ENCODE measurements around the gene VPS51. TPM values are rescaled to one million over a fixed set of nuclear protein-coding genes. Genes with fewer than 3 reads are reported as not detected.

VPS51 gene
- total RNA-seq, 2 experiments from 2014 or later = 119 to 214 TPM

DNA sequence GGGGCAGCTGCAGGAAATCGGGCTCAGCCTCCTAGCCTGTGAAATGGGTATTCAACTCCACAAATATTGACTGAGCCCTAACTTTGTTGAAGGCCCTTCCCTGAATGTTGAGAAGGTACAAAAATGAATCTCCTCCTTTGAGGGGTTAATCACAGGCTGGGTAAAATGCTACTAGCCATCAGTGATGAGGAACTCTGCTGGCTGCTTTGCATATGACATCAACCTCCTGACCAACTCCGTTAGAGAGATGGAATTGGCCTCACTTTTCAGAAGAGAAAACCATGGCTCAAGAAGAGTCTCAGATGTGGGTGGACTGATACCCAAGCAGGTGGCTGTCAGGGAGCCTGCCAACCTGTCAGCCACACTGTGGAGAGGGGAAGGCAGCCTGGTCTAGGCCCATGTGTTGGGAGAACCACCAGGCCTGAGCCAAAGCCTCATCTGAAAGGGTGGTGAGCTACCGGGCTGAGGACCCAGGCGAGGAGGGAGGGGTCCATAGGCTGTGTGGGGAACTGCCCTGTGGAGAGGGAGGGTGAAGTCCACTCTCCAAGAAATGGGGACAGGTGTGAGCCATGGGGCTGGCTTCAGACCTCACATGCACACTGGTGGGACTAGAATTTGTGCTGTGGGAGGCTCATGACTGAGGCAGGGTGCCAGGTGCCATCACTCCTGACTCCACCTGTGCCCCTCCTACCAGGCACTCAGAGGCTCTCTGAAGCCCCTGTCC, 23.9 kb upstream of the VPS51 start:
- ChIA-PET CTCF (ENCODE audit: unreplicated experiment) (no interaction called here), POLR2A (interaction anchor here (1.5 kb wide), 1 partner anchor 11 kb away, joined by 4 read pairs; the partner anchor contains the start of genes CDCA5 and ZFPL1)
- H3K4me1 ChIP-seq (ENCODE audit: insufficient read depth, low read length, poor library complexity, severe bottlenecking) = peaks cover 19% of the 10 kb centered on the region

DNA sequence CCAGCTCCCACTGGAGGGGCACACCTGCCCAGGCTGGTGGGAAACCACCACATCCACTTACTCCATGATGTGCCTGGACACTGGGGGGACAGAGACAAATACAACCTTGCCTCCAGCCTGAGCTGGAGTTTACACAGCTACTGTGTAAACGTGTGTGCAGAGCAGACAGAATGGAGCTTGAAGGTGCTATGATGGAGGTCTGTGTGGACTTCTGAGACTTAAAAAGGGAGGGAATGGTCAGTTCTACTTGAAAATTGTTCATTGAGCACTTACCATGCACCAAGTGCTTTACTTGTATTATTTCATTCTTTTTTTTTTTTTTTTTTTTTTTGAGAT, 23.4 kb upstream of the VPS51 start:
- intact Hi-C loops (cut with micrococcal nuclease; ENCODE audit: unreplicated experiment) = no loop called here
- Histone ChIP-seq H3K4me3 (ENCODE audit: low read depth, low read length, poor library complexity, severe bottlenecking) (no peak overlapping the region), H3K27ac (ENCODE audit: low read depth, low read length, poor library complexity, severe bottlenecking) (no peak overlapping the region), H3K9me2 (ENCODE audit: insufficient read depth, low read length) (no peaks in the 10 kb centered on the region), H3K9me3 (ENCODE audit: low read length) (no peaks in the 10 kb centered on the region), H3K36me3 (ENCODE audit: insufficient read depth, low read length) (peaks cover 31% of the 10 kb centered on the region), H4K20me1 (ENCODE audit: insufficient read depth, low read length) (no peaks in the 10 kb centered on the region), H2AFZ (ENCODE audit: low read length) (no peak overlapping the region), H3K4me2 (ENCODE audit: low read length) (peak overlapping the region; percentile 37; the same call in 1 of the 2 replicates), H3K79me2 (ENCODE audit: insufficient read depth, low read depth, low read length) (peaks cover 6% of the 10 kb centered on the region; the same call in 1 of the 2 replicates), H3K4me1 (ENCODE audit: insufficient read depth, low read length, poor library complexity, severe bottlenecking) (peaks cover 14% of the 10 kb centered on the region)
- no peak for TF ChIP-seq EZH2phosphoT487 (IDR thresholded peaks at IDR 0.05; ENCODE audit: borderline replicate concordance, low read depth, low read length)
- TF ChIP-seq, protein P1, sequence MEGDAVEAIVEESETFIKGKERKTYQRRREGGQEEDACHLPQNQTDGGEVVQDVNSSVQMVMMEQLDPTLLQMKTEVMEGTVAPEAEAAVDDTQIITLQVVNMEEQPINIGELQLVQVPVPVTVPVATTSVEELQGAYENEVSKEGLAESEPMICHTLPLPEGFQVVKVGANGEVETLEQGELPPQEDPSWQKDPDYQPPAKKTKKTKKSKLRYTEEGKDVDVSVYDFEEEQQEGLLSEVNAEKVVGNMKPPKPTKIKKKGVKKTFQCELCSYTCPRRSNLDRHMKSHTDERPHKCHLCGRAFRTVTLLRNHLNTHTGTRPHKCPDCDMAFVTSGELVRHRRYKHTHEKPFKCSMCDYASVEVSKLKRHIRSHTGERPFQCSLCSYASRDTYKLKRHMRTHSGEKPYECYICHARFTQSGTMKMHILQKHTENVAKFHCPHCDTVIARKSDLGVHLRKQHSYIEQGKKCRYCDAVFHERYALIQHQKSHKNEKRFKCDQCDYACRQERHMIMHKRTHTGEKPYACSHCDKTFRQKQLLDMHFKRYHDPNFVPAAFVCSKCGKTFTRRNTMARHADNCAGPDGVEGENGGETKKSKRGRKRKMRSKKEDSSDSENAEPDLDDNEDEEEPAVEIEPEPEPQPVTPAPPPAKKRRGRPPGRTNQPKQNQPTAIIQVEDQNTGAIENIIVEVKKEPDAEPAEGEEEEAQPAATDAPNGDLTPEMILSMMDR (conservative IDR thresholded peaks at IDR 0.05; ENCODE audit: low read length) = no peak
- no TSS peak for BruUV-seq (replicated peaks)
- ChIA-PET POLR2A (interaction anchor here (1.5 kb wide), 1 partner anchor 11 kb away, joined by 4 read pairs; the partner anchor contains the start of genes CDCA5 and ZFPL1), CTCF (ENCODE audit: unreplicated experiment) (no interaction called here)
- no peak for DNase-seq (ENCODE audit: low spot score)

More for the DNA sequence above, 23.9 kb upstream of the VPS51 start:
- no peaks in the 10 kb centered on the region for H3K9me2 ChIP-seq (ENCODE audit: insufficient read depth, low read length)
- no peaks in the 10 kb centered on the region for H4K20me1 ChIP-seq (ENCODE audit: insufficient read depth, low read length)
- H3K27ac ChIP-seq (ENCODE audit: low read depth, low read length, poor library complexity, severe bottlenecking) = peak overlapping the region; percentile 26
- no peaks in the 10 kb centered on the region for H3K9me3 ChIP-seq (ENCODE audit: low read length)
- H3K79me2 ChIP-seq (ENCODE audit: insufficient read depth, low read depth, low read length) = peaks cover under 1% of the 10 kb centered on the region; the same call in 1 of the 2 replicates
- peak overlapping the region; percentile 37; the same call in 1 of the 2 replicates for H3K4me2 ChIP-seq (ENCODE audit: low read length)
- no peak overlapping the region for H3K4me3 ChIP-seq (ENCODE audit: low read depth, low read length, poor library complexity, severe bottlenecking)
- peak; percentile 36 for DNase-seq (ENCODE audit: low spot score)
- peaks cover 26% of the 10 kb centered on the region for H3K36me3 ChIP-seq (ENCODE audit: insufficient read depth, low read length)
- no TSS peak for BruUV-seq (replicated peaks)
- intact Hi-C loops (cut with micrococcal nuclease; ENCODE audit: unreplicated experiment) = no loop called here
- TF ChIP-seq, protein P1 (conservative IDR thresholded peaks at IDR 0.05; ENCODE audit: low read length) = no peak
- no peak for TF ChIP-seq EZH2phosphoT487 (IDR thresholded peaks at IDR 0.05; ENCODE audit: borderline replicate concordance, low read depth, low read length)
- peak overlapping the region; percentile 27; the same call in 1 of the 2 replicates for H2AFZ ChIP-seq (ENCODE audit: low read length)

DNA sequence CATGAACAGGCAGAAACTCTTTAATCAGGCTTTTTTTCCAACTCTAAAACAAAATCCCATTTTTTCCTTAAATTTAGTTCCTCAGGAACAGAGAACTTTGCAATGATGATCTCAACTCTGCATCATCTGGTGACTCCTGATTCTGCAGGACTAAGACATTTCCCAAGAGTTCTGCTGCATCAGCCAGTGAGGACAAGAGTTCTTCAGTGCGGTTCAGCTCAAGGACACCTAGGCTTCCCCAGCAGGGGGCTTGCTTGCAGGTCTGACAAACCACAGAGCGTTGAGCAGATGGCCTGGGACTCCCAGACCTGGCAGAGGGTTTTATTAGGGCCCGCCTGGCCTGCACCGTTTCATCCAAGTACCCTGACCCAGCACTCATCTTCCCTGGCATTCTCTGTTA, 18.6 kb upstream of the VPS51 start:
- no peak for TF ChIP-seq EZH2phosphoT487 (IDR thresholded peaks at IDR 0.05; ENCODE audit: borderline replicate concordance, low read depth, low read length)
- TF ChIP-seq, protein P1 (conservative IDR thresholded peaks at IDR 0.05; ENCODE audit: low read length) = no peak
- Histone ChIP-seq H3K4me3 (ENCODE audit: low read depth, low read length, poor library complexity, severe bottlenecking) (no peak overlapping the region), H3K27ac (ENCODE audit: low read depth, low read length, poor library complexity, severe bottlenecking) (no peak overlapping the region), H2AFZ (ENCODE audit: low read length) (no peak overlapping the region), H3K4me2 (ENCODE audit: low read length) (peak overlapping the region; percentile 68; the same call in 1 of the 2 replicates), H3K9me2 (ENCODE audit: insufficient read depth, low read length) (no peaks in the 10 kb centered on the region), H3K9me3 (ENCODE audit: low read length) (no peaks in the 10 kb centered on the region), H4K20me1 (ENCODE audit: insufficient read depth, low read length) (peaks cover 5% of the 10 kb centered on the region; the same call in 1 of the 2 replicates), H3K36me3 (ENCODE audit: insufficient read depth, low read length) (peaks cover 78% of the 10 kb centered on the region), H3K79me2 (ENCODE audit: insufficient read depth, low read depth, low read length) (peaks cover 51% of the 10 kb centered on the region), H3K4me1 (ENCODE audit: insufficient read depth, low read length, poor library complexity, severe bottlenecking) (peaks cover 49% of the 10 kb centered on the region)
- peak; percentile 34 for DNase-seq (ENCODE audit: low spot score)
- intact Hi-C loops (cut with micrococcal nuclease; ENCODE audit: unreplicated experiment) = no loop called here
- ChIA-PET POLR2A (no interaction called here), CTCF (ENCODE audit: unreplicated experiment) (no interaction called here)
- TSS peak; percentile 25 for BruUV-seq (replicated peaks)

Measured in OCI-LY7 (cell line).